HG02852 (cell line): ENCODE results near the gene HECTD4.
"Not testable (repeated sequence)": the region's sequence is repeated elsewhere in the genome, so short reads cannot be mapped to it uniquely, and the experiment has no call there.

ENCODE experiments used
- ATAC-seq: cut with Tn5 transposase; IDR thresholded peaks from one replicate; pipeline ENCODE4 v1.9.1; 2021; ENCODE audit warnings: mild to moderate bottlenecking, moderate library complexity; ENCODE audit not compliant: unreplicated experiment

HECTD4 gene

GRCh38 chr12:112226768-112227167 is 155.5 kb downstream of the HECTD4 start:
- ATAC-seq: no peak

GRCh38 chr12:112220628-112221027 is 161.6 kb downstream of the HECTD4 start:
- ATAC-seq: not testable (repeated sequence)

GRCh38 chr12:112219195-112219594 is 163.0 kb downstream of the HECTD4 start:
- no peak for ATAC-seq

GRCh38 chr12:112218150-112218549 is 164.1 kb downstream of the HECTD4 start:
- ATAC-seq: no peak

DNA sequence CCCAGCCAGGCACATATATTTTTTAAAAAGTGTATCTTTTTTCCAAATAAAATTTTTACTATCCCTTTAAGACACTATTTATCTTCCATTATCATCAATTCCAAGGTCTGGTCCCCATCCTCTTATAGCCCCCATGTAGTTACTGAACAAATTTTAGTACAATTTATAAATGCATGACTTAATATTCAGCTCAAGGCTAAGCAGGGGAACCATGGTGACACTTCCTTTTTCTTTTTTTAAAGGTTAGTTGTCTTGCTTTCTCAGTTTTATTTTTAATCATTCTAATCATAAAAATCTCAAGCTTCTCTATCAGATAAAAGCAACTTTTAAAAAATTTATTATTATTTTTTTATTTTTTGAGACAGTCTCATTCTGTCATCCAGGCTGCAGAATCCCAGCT is 164.6 kb downstream of the HECTD4 start:
- ATAC-seq: no peak

DNA sequence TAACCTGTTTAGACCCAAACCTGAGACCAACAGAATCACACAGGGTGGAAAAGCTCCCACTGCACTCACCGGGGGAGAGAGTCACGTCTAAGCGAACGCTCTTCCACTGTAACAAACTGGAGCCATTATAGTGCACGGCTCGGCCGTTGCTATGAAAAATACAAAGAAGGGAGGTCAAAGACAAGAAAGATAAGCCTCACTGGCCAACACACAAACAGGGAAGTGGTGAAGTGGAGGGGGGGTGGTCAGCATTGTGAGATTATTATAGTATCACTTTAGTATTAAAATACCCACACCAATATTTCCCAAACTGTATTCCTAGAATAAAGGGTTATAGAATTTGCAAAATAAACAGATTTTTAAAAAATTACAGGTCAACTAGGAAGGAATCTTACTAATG is 166.0 kb downstream of the HECTD4 start:
- ATAC-seq: no peak

DNA sequence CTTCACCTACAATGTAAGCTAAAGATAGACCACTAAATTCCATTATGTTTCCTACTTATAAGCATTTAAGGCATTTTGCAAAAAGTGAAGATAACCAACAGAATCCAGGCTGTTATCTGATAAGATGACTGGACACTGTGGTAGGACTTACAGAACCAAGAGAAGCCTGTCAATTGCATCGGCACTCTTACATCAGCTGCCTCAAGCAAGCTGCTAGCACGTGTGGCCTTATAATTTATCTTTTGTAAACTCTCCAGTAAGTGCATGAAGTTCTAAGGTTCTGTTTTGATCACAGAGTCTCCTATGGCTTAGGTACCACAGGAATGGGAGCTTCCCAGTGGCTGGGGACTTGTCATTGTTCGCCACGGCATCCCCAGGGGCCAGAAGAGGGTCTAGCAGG is 168.2 kb downstream of the HECTD4 start:
- ATAC-seq: no peak

DNA sequence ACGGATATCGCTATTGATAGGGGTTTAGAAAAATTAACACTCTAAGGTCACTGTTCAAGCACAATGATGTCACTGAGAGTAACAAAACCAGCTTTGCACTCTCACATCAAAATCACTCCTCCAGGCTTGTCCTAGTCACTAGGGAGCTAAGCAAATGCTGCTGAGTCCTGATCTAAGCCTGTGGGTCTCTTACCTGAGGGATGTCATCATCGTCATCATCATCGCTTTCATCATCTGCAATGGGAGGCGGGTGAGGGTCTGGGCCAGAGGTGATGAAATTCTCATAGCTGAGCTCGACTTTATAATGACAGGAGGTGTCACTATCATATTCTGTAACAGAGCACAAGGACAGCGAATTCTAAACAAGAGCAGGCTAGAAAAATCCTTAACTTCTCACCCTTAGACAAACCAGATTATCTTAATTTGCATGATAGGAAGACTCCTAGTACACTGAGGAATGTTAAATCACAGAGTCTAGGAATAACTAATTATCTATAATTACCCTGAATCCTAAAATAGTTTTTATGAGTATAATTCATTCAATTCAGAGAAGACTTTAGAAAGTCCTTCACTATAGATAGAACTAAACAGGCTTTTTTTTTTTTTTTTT is 173.8 kb downstream of the HECTD4 start:
- ATAC-seq: no peak

DNA sequence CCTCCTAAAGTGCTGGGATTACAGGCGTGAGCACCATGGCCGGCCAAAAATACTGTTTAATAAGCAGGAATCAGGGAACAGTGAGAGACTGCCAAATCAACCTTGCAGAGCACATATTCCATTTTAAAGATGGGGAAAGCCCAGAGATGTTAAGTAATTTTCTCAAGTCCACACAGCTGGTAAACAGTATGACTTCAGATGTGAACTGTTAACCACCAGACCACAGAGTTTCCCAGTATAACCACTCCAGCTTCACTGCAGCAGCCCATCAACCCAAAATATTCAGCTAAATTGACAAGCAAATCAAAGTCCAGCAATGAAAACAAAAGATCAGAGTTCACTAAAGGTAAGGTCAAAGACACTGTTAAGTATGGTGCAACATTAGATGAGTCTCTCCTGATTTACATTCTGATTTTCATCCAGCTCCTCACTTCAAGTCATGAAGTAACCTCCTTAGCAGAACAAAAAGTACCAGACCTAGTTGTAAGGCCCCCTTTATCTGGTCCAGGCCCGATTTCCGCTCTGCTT is 174.8 kb downstream of the HECTD4 start:
- ATAC-seq: no peak

GRCh38 chr12:112206944-112207343 is 175.3 kb downstream of the HECTD4 start:
- no peak for ATAC-seq

- no peak for ATAC-seq
These were observed 183.1 kb downstream of the HECTD4 start for GRCh38 chr12:112199136-112199535.

GRCh38 chr12:112198120-112198733 is 184.0 kb downstream of the HECTD4 start:
- no peak for ATAC-seq

- no peak for ATAC-seq
These were observed 185.9 kb downstream of the HECTD4 start for GRCh38 chr12:112196196-112196875.

GRCh38 chr12:112194601-112195247 is 187.5 kb downstream of the HECTD4 start:
- no peak for ATAC-seq

- ATAC-seq: no peak
These were observed 189.8 kb downstream of the HECTD4 start for GRCh38 chr12:112192475-112192874.

GRCh38 chr12:112191840-112192321 is 190.3 kb downstream of the HECTD4 start:
- ATAC-seq: no peak

GRCh38 chr12:112191201-112191600 is 191.0 kb downstream of the HECTD4 start:
- ATAC-seq: no peak

DNA sequence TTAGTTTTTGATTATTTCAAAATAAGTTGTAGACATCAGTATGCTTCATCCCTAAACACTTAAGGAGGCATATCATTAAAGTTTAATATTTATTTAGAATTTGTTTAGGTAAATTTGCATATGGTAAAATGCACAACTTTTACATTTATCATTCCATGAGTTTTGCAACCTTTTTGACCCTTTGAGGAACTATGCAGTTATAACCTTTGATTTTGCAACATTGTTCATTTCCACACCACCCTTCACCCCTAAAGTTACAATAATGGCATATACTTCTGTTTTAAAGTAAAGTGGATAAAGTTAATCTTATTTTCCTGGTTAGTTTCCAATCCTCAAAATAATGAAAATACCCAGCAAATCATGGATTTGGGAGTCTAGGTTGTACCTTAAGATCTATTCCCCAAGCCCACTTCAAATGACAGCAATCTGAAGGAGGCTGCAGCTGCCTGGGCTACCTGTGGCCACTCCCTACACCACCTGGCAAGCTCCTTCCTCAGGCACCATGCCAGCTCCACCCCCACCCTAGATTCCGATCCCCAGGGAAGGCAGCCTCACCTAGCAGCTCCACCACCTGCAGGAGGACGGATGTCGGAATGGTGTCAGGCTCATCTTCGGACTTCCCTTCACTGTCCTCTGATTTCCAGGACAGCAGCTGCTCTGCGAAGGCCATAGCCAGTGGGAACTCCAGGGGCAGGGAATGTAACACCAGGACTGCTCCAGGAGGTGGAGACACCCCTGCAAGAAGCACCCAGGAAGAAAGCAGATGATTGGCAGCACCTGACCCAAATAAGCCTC is 191.8 kb downstream of the HECTD4 start:
- ATAC-seq: no peak

GRCh38 chr12:112188130-112188830 is 194.0 kb downstream of the HECTD4 start:
- no peak for ATAC-seq
